ENCODE measurements around the gene RHOF.

The RHOF gene

GRCh38 chr12:121819212-121819949 lies 25.9 kb upstream of the RHOF start:
- DNase-seq, result no peak

- DNase-seq, result no peak
Observed at GRCh38 chr12:121817648-121818043, 24.2 kb upstream of the RHOF start.

GRCh38 chr12:121816925-121817647 lies 23.6 kb upstream of the RHOF start:
- no peak for DNase-seq

- no peak for DNase-seq
Observed at GRCh38 chr12:121815263-121815662, 21.8 kb upstream of the RHOF start.

GRCh38 chr12:121814429-121815119 lies 21.1 kb upstream of the RHOF start:
- DNase-seq, result no peak

GRCh38 chr12:121813951-121814350 lies 20.5 kb upstream of the RHOF start:
- DNase-seq, result no peak

GRCh38 chr12:121812921-121813896 lies 19.7 kb upstream of the RHOF start:
- DNase-seq, result no peak

- DNase-seq, result peak; percentile 56
Observed at GRCh38 chr12:121812320-121812871, 18.9 kb upstream of the RHOF start.

GRCh38 chr12:121811434-121812319 lies 18.2 kb upstream of the RHOF start:
- peak; percentile 61 for DNase-seq

- no peak for DNase-seq
Observed at GRCh38 chr12:121810833-121811433, 17.4 kb upstream of the RHOF start.

GRCh38 chr12:121810234-121810817 lies 16.8 kb upstream of the RHOF start:
- no peak for DNase-seq

GRCh38 chr12:121809712-121810116 lies 16.2 kb upstream of the RHOF start:
- DNase-seq, result no peak

GRCh38 chr12:121808623-121809022 lies 15.1 kb upstream of the RHOF start:
- no peak for DNase-seq

- no peak for DNase-seq
Observed at GRCh38 chr12:121807642-121808347, 14.3 kb upstream of the RHOF start.

GRCh38 chr12:121806546-121807423 lies 13.3 kb upstream of the RHOF start:
- no peak for DNase-seq

GRCh38 chr12:121806009-121806545 lies 12.6 kb upstream of the RHOF start:
- no peak for DNase-seq

- DNase-seq, result peak; percentile 47
Observed at GRCh38 chr12:121805171-121806008, 11.9 kb upstream of the RHOF start.
